NCI-H748 treated with DMSO at 0.1 percent for 48 hours (cell line): Measurements from ENCODE around the gene TRIM49C.
"Not testable (repeated sequence)": the region's sequence is repeated elsewhere in the genome, so short reads cannot be mapped to it uniquely, and the experiment has no call there.

Source experiments
- DNase-seq: peaks from one replicate; lab custom pipeline; 2025; lab: John Stamatoyannopoulos, UW

Gene TRIM49C, protein sequence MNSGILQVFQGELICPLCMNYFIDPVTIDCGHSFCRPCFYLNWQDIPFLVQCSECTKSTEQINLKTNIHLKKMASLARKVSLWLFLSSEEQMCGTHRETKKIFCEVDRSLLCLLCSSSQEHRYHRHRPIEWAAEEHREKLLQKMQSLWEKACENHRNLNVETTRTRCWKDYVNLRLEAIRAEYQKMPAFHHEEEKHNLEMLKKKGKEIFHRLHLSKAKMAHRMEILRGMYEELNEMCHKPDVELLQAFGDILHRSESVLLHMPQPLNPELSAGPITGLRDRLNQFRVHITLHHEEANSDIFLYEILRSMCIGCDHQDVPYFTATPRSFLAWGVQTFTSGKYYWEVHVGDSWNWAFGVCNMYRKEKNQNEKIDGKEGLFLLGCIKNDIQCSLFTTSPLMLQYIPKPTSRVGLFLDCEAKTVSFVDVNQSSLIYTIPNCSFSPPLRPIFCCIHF

GRCh38 chr11:90030806-90031205 is at the start of gene TRIM49C:
Gene TRIM49C, plus strand, starts transcription at chr11:90031106. Its CDS starts 4,106 bp downstream, at chr11:90035212.
- DNase-seq: not testable (repeated sequence)

DNA sequence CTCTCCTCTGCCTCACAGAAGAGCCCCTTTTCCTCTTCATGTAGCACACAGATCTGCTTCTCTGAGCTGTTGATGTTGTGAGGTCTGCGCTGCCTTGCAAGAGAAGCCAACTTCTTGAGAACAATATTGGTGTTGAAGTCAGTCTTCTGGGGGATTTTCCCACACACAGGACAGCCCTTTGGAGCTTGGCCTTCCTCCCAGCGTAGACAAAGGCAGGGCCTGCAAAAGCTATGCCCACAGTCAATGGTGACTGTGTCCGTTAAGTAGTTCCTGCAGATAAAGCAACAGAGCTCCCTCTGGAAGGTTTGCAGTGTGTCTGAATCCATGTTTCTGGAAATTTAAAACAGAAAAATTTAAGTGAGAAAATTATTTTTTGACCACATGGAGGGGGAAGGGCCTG is 6.7 kb upstream of the TRIM49C start:
- not testable (repeated sequence) for DNase-seq

DNA sequence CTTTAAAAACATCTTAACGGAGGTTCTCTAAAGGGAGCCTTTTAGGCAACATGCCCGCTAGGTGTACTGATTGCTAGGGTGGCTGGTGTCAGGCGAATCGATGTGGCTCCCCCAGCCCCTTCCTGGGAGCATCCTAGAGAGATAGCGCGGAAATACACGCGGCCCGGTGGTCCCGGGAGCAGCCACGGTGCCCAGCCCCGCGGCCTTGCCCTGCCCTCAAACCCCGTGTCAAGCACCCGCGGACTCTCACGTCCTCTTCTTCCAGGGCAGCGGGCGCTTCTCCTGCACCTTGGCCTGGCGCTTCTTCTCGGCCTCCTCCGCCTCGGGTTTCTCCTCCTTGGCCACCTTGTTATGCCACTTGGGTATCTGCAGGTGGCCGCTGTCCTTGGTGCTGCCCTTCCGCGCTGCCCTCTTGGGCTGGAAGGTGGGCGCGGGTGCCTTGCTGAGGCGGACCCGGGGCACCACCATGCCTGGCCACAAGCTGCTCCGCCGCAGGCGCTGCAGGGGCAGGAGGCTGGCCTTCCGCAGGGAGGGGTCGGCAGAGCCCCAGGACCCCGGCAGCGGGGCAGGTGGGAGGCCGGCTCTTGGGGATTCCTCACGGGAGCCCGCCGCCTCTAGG is 20.8 kb downstream of the TRIM49C start:
- DNase-seq: not testable (repeated sequence)

DNA sequence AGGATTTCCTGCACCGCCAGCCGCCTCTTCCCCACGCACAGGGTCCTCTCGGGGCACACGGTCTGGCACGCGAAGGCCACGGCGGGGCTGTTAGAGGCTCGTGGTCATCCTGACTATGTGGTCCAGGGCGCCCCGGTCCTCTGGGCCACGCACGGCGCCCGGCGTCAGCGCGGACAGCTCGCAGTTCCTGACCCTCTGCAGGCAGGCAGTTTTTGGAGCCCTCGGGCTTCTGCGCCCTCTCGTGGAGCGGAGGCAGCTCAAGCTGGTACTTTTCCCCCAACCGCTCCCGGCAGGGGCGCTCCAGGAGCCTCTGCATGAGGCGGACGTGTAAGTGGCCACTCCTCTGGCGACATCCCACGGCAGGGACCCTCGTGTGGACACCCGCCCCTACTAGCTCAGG is 21.4 kb downstream of the TRIM49C start:
- DNase-seq: not testable (repeated sequence)

- DNase-seq: not testable (repeated sequence)
These were observed 22.6 kb downstream of the TRIM49C start for GRCh38 chr11:90053545-90053944.

DNA sequence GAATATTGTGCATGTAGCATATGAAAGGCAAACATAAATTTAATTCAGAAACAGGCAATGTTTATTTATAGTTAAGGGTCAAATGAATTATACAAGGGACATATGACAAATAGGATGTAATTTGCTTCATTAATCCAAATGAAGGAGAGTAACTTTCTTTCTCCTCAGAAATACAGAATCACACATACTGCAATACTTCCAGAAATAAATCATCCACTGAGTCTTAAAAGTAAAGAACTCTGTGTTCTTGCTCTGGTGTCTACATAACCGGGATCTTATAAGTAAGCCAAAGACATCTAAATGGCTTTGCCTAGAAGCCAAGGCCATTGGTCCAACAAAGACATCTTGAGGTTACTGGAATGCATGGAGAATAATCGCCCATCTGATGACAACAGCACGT is 54.7 kb downstream of the TRIM49C start, which contains the start of gene UBTFL1:
Gene UBTFL1, plus strand, starts transcription at position 301 of the 400 bp plus-strand sequence. Its CDS starts 0 bp downstream, at position 301.
- not testable (repeated sequence) for DNase-seq

DNA sequence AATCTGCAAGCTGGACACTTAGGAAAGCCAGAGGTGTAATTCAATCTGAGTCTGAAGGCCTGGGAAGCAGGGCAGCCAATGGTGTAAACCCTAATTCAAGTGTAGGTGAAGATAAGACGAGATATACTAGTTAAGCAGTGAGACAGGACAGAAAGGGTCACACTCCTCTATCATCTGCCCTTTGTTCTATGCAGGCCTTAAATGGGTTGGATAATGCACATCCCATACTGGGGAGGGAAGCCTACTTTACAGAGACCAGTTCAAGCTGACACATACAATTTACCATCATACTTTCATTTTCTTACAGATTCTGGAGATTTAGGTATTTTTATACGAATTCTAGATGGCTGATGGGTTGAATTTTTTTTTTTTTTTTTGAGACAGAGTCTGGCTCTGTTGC is 57.8 kb downstream of the TRIM49C start:
- DNase-seq: not testable (repeated sequence)
